NCI-H524 (cell line): Measurements from ENCODE around the gene PTTG1IP2.

Source experiments
- DNase-seq, 2 experiments: peaks; one replicate each; lab custom pipeline; 2025; lab: John Stamatoyannopoulos, UW

Gene PTTG1IP2

DNA sequence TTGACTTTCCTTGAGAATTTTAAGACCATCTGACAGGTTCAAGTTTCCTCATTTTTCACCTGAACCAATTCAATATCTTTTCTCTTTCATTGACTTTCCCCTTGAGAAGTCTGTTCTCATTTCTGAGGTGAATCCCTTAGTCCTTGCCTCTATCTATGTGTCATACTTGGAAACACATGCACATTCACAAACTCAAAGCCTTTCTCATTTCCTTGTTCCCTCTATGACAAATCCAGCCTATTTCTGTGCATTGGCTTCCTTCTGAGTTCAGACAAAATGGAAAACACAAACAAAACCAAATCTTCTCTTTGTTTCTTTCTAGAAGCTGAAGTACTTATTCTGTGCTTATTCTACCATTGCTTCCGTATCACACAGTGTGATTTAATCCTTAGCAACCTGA is 13.8 kb downstream of the PTTG1IP2 start:
- DNase-seq = no peak

DNA sequence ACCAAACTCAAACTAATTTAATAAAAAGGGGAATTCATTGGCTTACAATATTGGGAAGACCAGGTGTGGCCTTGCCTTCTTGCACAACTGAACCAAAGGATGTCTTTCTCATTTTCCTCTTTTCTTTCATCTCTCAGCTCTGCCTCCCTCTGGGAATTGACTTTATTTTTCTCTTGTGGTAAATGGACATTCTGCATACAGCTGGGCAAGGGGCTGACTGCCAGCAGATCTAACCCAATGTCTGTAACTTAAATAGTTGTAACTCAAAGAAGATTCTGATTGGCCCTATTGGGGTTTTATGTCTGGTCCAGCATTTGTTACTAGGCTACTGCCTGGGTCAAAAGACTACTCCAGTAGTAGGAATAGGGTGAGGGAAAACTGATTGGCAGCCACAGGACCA is 15.3 kb downstream of the PTTG1IP2 start:
- DNase-seq = no peak

DNA sequence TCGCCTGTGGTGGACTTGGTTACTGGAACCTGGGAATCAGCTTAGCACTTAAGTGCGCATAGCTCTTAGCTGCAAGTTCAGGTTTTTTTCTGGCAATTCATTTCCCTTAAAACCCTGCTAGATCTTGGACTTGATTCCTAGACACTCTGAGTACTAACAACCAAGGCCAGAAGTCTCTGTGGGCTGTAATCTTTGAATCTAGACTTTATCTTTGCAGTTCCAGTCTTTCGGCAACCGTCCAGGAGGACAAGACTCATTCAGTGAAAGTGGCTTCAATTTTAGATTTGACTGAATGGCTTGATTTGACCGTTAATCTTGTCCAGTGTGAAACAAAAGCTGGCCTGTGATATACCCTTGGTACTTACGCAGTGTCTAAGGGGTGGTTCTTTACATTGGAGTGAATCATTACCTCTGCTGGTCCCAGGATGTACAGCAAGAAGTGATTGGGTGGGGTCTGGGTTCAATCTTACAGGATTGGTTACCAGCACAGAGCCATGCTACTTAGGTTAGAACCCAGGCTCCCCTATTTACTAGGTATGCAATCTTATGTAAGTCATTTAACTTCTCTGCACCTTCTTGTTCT is 16.4 kb downstream of the PTTG1IP2 start:
- DNase-seq = no peak

- DNase-seq = no peak
Measured at GRCh38 chr7:90487808-90488207, 18.4 kb downstream of the PTTG1IP2 start.

GRCh38 chr7:90488220-90488619 is 18.8 kb downstream of the PTTG1IP2 start:
- no peak for DNase-seq

DNA sequence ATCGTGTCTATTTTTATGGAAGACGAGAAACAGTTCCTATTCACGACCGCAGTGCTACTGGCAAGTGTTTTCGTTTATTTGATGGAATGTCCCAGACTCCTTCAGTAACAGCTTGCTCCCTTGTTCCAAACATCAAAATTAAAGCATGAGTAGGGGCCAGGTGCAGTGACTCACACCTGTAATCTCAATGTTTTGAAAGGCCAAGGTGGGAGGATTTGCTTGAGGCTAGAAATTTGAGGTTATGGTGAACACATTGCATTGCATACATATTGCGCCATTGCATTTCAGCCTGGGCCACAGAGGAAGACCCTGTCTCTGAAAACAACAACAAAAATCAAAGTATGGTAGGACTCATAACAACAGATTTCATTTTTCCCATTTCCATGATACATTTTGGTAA is 22.8 kb downstream of the PTTG1IP2 start:
- DNase-seq = no peak

GRCh38 chr7:90495241-90495640 is 25.8 kb downstream of the PTTG1IP2 start:
- DNase-seq = no peak

- DNase-seq = no peak
Measured at GRCh38 chr7:90502539-90502938, 33.1 kb downstream of the PTTG1IP2 start.

DNA sequence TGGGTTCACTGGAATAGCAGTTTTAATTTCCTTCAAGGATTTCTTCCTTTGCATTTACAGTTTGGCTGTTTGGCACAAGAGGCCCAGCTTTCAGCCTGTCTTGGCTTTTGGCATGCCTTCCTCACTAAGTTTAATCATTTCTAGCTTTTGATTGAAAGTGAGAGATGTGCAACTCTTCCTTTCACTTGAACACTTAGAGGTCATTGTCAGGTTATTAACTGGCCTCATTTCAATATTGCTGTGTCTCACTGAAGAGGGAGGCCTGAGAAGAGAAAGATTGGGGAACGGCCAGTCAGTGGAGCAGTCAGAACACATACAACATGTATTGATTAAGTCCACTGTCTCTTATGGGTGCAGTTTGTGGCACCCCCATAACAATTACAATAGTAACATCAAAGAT is 33.9 kb downstream of the PTTG1IP2 start:
- DNase-seq = no peak

- DNase-seq = no peak
Measured at GRCh38 chr7:90507692-90508091, 38.3 kb downstream of the PTTG1IP2 start.

DNA sequence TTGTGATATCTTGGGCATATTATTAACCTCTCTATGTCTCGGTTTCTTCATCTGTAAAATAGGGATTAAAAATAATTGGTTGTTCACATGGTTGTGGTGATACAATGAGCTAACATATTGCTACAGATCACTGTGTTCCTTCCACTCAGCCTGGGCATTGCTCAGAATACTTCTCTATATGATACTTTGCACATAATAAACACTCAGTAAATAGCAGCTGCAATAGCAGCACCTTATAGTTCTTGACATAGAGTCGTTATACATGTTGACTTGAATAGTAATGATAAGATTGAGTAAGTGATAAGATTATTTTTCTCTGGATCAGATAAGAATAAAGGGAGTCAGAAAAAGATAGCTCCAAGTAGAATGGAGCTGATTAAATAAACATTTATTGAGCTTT is 42.3 kb downstream of the PTTG1IP2 start:
- DNase-seq = no peak

- no peak for DNase-seq
Measured at GRCh38 chr7:90512821-90513254, 43.4 kb downstream of the PTTG1IP2 start.

DNA sequence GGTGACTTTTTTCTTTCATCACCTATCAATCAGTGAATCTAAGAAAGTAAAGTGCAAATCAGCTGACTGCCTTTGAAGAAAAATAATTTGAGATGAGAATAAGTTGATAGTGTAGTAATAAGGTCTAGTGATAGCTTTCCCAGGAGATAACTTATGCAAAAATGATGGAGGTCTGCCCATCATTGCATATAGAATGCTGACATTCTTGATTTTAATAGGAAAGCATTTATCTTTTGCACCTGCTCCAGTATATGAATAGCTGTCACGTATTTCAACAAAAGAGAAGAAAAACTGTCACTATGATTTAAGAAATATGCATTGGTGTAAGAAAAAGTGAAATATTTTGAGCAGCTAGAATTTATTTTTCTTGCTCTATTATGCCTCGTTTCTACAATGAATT is 46.8 kb downstream of the PTTG1IP2 start:
- DNase-seq = no peak

- no peak for DNase-seq
Measured at GRCh38 chr7:90518630-90519029, 49.2 kb downstream of the PTTG1IP2 start.

- no peak for DNase-seq
Measured at GRCh38 chr7:90520484-90520883, 51.0 kb downstream of the PTTG1IP2 start.

- DNase-seq = no peak
Measured at GRCh38 chr7:90530263-90530662, 60.8 kb downstream of the PTTG1IP2 start.

DNA sequence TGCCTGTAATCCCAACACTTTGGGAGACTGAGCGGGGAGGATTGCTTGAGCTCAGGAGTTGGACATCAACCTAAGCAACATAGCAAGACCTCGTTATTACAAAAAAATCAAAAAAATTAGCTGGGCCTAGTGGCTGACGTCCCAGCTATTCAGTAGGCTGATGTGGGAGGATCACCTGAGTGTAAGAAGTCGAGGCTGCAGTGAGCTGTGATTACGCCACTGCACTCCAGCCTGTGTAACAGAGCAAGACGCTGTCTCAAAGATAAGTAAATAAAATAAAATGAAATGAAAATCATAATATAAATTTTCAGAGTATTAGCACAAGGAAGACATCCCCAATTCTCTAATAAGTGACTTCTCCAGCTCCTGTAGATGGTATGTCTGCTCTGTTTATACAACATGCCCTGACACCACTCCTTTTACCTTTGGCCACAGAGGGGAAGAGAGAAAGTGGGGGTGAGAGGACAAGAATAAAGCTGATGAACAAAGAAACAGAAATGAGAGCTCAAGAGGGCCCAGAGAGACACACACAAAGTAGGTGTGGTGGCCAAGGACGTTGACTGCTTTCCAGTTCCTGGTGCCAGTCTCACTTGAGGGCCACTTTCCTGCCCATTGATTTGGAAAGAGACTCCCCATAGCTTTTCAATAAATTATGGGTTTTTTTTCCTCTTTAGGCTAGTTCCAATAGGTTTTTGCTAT is 62.9 kb downstream of the PTTG1IP2 start:
- DNase-seq = no peak

DNA sequence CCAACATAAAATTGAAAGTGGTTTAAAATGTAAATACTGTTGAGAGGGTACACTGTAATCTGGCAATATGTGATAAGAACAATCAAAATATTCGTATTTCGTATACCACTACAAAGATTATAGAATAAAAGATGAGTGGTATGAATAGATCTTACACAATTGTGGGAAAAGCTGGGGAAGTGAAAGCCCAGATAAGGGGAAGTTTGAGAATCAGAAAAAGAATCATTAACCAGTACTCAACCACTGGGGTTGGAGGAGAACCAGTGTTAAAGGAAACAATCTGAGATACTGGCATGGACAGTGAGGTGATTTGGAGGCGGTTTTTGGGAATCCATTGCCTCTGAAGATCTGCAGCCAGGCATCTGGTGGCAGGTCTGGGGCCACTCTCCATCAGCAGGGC is 67.0 kb downstream of the PTTG1IP2 start:
- no peak for DNase-seq

- no peak for DNase-seq
Measured at GRCh38 chr7:90538405-90538804, 69.0 kb downstream of the PTTG1IP2 start.

DNA sequence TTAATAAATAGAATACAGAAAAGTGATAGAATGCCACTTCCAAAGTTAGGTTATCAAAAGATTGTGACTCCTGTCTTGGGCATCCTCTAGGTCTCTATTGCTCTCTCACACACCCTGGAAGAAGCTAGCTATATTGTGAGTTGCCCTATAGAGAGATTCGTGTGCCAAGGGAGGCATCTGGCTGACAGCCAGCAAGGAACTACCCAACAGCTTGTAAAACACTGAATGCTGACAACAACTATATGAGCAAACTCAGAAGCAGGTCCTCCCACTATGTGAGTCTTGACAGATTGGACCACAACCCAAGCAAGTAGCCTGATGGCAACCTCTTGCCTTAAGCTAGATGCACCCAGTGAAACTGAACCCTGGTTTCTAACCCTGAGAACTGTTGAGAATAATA is 71.0 kb downstream of the PTTG1IP2 start:
- peak in 1 of 2 experiments; percentile 7 for DNase-seq

DNA sequence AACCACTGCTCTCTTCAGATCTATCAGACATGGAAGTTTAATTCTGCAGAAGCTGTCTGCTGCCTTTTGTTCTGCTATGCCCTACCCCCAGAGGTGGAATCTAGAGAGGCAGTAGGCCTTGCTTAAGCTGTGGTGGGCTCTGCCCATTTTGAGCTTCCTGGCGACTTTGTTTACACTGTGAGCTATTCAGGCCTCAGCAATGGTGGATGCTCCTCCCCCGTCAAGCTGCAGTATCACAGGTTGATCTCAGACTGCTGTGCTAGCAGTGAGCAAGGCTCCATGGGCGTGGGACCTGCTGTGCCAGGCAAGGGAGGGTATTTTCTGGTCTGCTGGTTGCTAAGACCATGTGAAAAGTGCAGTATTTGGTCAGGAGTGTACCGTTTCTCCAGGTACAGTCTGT is 81.6 kb downstream of the PTTG1IP2 start:
- no peak for DNase-seq

- DNase-seq = peak in 1 of 2 experiments; percentile 11
Measured at GRCh38 chr7:90552521-90552920, 83.1 kb downstream of the PTTG1IP2 start.

GRCh38 chr7:90560730-90561129 is 91.3 kb downstream of the PTTG1IP2 start:
- DNase-seq = no peak
